ENCODE measurements around the gene SETBP1. TPM values are rescaled to one million over a fixed set of nuclear protein-coding genes. Genes with fewer than 3 reads are reported as not detected.

Gene SETBP1
- total RNA-seq, 1 experiment from 2014 or later: 4.0 TPM

- Histone ChIP-seq H3K9me3 (no peaks in the 10 kb centered on the region), H3K4me1 (peaks cover 28% of the 10 kb centered on the region), H3K36me3 (ENCODE audit: control insufficient read depth, insufficient read depth, low read length) (no peaks in the 10 kb centered on the region), H3K27me3 (replicated peaks; ENCODE audit: control insufficient read depth, insufficient read depth, low read length) (no peaks in the 10 kb centered on the region), H3K4me3 (ENCODE audit: low read depth, low read length) (no peak overlapping the region)
- BruUV-seq (replicated peaks): no TSS peak
- Mint-ChIP-seq H3K36me3 (ENCODE audit: insufficient read depth, unreplicated experiment) (no peaks in the 10 kb centered on the region), H3K4me1 (ENCODE audit: low read depth, unreplicated experiment) (peaks cover 21% of the 10 kb centered on the region), H3K9me3 (ENCODE audit: unreplicated experiment) (no peaks in the 10 kb centered on the region), H3K27me3 (ENCODE audit: insufficient read depth, unreplicated experiment) (no peaks in the 10 kb centered on the region), H3K27ac (ENCODE audit: unreplicated experiment) (no peak overlapping the region), H3K4me3 (ENCODE audit: unreplicated experiment) (no peak overlapping the region)
- intact Hi-C loops (cut with micrococcal nuclease; ENCODE audit: unreplicated experiment): no loop called here
- POLR2A ChIA-PET: no interaction called here
- CTCF ChIA-PET: no interaction called here
- TF ChIP-seq CTCF (IDR thresholded peaks at IDR 0.05; ENCODE audit: insufficient read depth in 1 of 2, low read depth in 1 of 2, low read length in 1 of 2, severe bottlenecking in 1 of 2, unreplicated experiment in 1 of 2): no peak
- DNase-seq: no peak
Observed at GRCh38 chr18:44786688-44787087, 106.0 kb downstream of the SETBP1 start.

- Mint-ChIP-seq H3K36me3 (ENCODE audit: insufficient read depth, unreplicated experiment) (no peaks in the 10 kb centered on the region), H3K27me3 (ENCODE audit: insufficient read depth, unreplicated experiment) (no peaks in the 10 kb centered on the region), H3K4me3 (ENCODE audit: unreplicated experiment) (no peak overlapping the region), H3K27ac (ENCODE audit: unreplicated experiment) (no peak overlapping the region), H3K4me1 (ENCODE audit: low read depth, unreplicated experiment) (peaks cover 23% of the 10 kb centered on the region), H3K9me3 (ENCODE audit: unreplicated experiment) (no peaks in the 10 kb centered on the region)
- Histone ChIP-seq H3K4me1 (peaks cover 28% of the 10 kb centered on the region), H3K4me3 (ENCODE audit: low read depth, low read length) (no peak overlapping the region), H3K27me3 (replicated peaks; ENCODE audit: control insufficient read depth, insufficient read depth, low read length) (no peaks in the 10 kb centered on the region), H3K36me3 (ENCODE audit: control insufficient read depth, insufficient read depth, low read length) (no peaks in the 10 kb centered on the region), H3K9me3 (no peaks in the 10 kb centered on the region)
- TF ChIP-seq CTCF (IDR thresholded peaks at IDR 0.05; ENCODE audit: insufficient read depth in 1 of 2, low read depth in 1 of 2, low read length in 1 of 2, severe bottlenecking in 1 of 2, unreplicated experiment in 1 of 2): no peak
- DNase-seq: no peak
- POLR2A ChIA-PET: no interaction called here
- BruUV-seq (replicated peaks): no TSS peak
- intact Hi-C loops (cut with micrococcal nuclease; ENCODE audit: unreplicated experiment): no loop called here
- CTCF ChIA-PET: no interaction called here
Observed at GRCh38 chr18:44788334-44788733, 107.6 kb downstream of the SETBP1 start.

GRCh38 chr18:44789710-44790109, 109.0 kb downstream of the SETBP1 start:
- intact Hi-C loops (cut with micrococcal nuclease; ENCODE audit: unreplicated experiment): loop anchor here (10.0 kb wide), 1 partner anchor 565 kb away; no protein-coding TSS in a partner anchor
- peak; percentile 66 to 68 for DNase-seq
- Mint-ChIP-seq H3K4me1 (ENCODE audit: low read depth, unreplicated experiment) (peaks cover 30% of the 10 kb centered on the region), H3K9me3 (ENCODE audit: unreplicated experiment) (no peaks in the 10 kb centered on the region), H3K27ac (ENCODE audit: unreplicated experiment) (peak overlapping the region; percentile 87), H3K36me3 (ENCODE audit: insufficient read depth, unreplicated experiment) (no peaks in the 10 kb centered on the region), H3K27me3 (ENCODE audit: insufficient read depth, unreplicated experiment) (no peaks in the 10 kb centered on the region), H3K4me3 (ENCODE audit: unreplicated experiment) (peak overlapping the region; percentile 64)
- BruUV-seq (replicated peaks): no TSS peak
- Histone ChIP-seq H3K9me3 (no peaks in the 10 kb centered on the region), H3K27me3 (replicated peaks; ENCODE audit: control insufficient read depth, insufficient read depth, low read length) (no peaks in the 10 kb centered on the region), H3K4me3 (ENCODE audit: low read depth, low read length) (no peak overlapping the region), H3K4me1 (peaks cover 28% of the 10 kb centered on the region), H3K36me3 (ENCODE audit: control insufficient read depth, insufficient read depth, low read length) (no peaks in the 10 kb centered on the region)
- CTCF ChIA-PET: no interaction called here
- POLR2A ChIA-PET: no interaction called here
- TF ChIP-seq CTCF (IDR thresholded peaks at IDR 0.05; ENCODE audit: insufficient read depth in 1 of 2, low read depth in 1 of 2, low read length in 1 of 2, severe bottlenecking in 1 of 2, unreplicated experiment in 1 of 2): no peak
